HEK293T (cell line): ENCODE results near the gene DGKD.

Experiments
- CTCF ChIA-PET: fragments of 350-600 bp; formaldehyde crosslinking; extraction: SDS; loops from one replicate; lab custom pipeline; 2021; ENCODE audit warnings: antibody characterized with exemption, inconsistent platforms; lab: Yijun Ruan, JAX
- POLR2A ChIA-PET: fragments of 350-600 bp; formaldehyde crosslinking; extraction: SDS; loops from one replicate; lab custom pipeline; 2020; ENCODE audit warnings: antibody characterized with exemption, inconsistent platforms; lab: Yijun Ruan, JAX
- DNase-seq: peaks from one replicate; pipeline ENCODE4 v3.0.0; 2012; ENCODE audit warnings: mixed read lengths; ENCODE audit errors: extremely low spot score
- ARNT ChIP-seq: fragments of 450-650 bp; IDR thresholded peaks from 2 replicates; pipeline ENCODE4 v1.6.1; 2017; ENCODE audit warnings: mild to moderate bottlenecking
- BHLHE40 ChIP-seq: fragments of 450-650 bp; IDR thresholded peaks from 2 replicates; pipeline ENCODE4 v1.6.1; 2016; ENCODE audit warnings: mild to moderate bottlenecking, moderate library complexity, borderline replicate concordance
- CTBP1 ChIP-seq: fragments of 450-650 bp; IDR thresholded peaks from 2 replicates; pipeline ENCODE4 v1.6.1; 2016; ENCODE audit warnings: borderline replicate concordance
- ELF4 ChIP-seq: fragments of 450-650 bp; IDR thresholded peaks from 2 replicates; pipeline ENCODE4 v1.6.1; 2017; ENCODE audit warnings: antibody characterized with exemption
- FOXA1 ChIP-seq: fragments of 450-650 bp; IDR thresholded peaks from 2 replicates; pipeline ENCODE4 v1.6.1; 2016; ENCODE audit warnings: mild to moderate bottlenecking
- FOXK2 ChIP-seq: fragments of 450-650 bp; IDR thresholded peaks from 2 replicates; pipeline ENCODE4 v1.6.1; 2016; ENCODE audit warnings: mild to moderate bottlenecking
- FOXM1 ChIP-seq: fragments of 450-650 bp; IDR thresholded peaks from 2 replicates; pipeline ENCODE4 v1.6.1; 2017; ENCODE audit warnings: mild to moderate bottlenecking, borderline replicate concordance
- HDGF ChIP-seq: fragments of 450-650 bp; IDR thresholded peaks from 2 replicates; pipeline ENCODE4 v1.6.1; 2017; ENCODE audit warnings: antibody characterized with exemption, borderline replicate concordance
- L3MBTL2 ChIP-seq: fragments of 450-650 bp; conservative IDR thresholded peaks from 2 replicates; pipeline ENCODE4 v1.6.1; 2016; ENCODE audit warnings: mild to moderate bottlenecking
- LEF1 ChIP-seq: fragments of 450-650 bp; IDR thresholded peaks from 2 replicates; pipeline ENCODE4 v1.6.1; 2017; ENCODE audit warnings: mild to moderate bottlenecking, borderline replicate concordance
- NFRKB ChIP-seq: fragments of 450-650 bp; IDR thresholded peaks from 2 replicates; pipeline ENCODE4 v1.6.1; 2016; ENCODE audit warnings: mild to moderate bottlenecking, moderate library complexity
- PKNOX1 ChIP-seq: fragments of 450-650 bp; IDR thresholded peaks from 2 replicates; pipeline ENCODE4 v1.6.1; 2016
- SP1 ChIP-seq: fragments of 450-650 bp; IDR thresholded peaks from 2 replicates; pipeline ENCODE4 v1.6.1; 2017
- SUZ12 ChIP-seq: fragments of 450-650 bp; IDR thresholded peaks from 2 replicates; pipeline ENCODE4 v1.6.1; 2016; ENCODE audit warnings: mild to moderate bottlenecking
- TARDBP ChIP-seq: fragments of 450-650 bp; IDR thresholded peaks from 2 replicates; pipeline ENCODE4 v1.6.1; 2016
- ZNF384 ChIP-seq: fragments of 450-650 bp; IDR thresholded peaks from 2 replicates; pipeline ENCODE4 v1.6.1; 2016

The DGKD gene

DNA sequence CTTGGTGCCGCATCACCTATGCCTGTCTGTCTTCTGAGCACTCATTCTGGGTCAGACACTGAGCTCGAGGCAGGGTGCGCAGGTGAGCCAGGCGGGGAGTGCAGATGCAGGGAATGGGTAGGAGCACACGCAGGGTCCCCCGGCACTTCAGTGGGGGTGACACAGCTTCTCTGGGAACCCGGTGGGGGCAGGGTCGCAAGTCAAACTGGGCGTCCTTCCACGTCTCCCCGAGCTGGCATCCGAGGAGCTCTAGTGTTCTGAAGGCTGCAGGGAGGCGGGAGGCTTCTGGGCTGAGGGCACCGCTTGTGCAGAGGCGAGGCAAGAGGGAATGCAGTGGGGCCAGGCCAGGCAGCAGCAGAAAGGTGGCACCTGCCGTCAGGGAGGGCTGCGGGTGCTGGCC, 86.0 kb downstream of the DGKD start:
- CTCF ChIA-PET = no interaction called here
- DNase-seq = no peak
- no peak for TF ChIP-seq L3MBTL2
- no peak for TF ChIP-seq ZNF384
- no peak for TF ChIP-seq CTBP1
- TF ChIP-seq PKNOX1 = no peak
- POLR2A ChIA-PET = no interaction called here

DNA sequence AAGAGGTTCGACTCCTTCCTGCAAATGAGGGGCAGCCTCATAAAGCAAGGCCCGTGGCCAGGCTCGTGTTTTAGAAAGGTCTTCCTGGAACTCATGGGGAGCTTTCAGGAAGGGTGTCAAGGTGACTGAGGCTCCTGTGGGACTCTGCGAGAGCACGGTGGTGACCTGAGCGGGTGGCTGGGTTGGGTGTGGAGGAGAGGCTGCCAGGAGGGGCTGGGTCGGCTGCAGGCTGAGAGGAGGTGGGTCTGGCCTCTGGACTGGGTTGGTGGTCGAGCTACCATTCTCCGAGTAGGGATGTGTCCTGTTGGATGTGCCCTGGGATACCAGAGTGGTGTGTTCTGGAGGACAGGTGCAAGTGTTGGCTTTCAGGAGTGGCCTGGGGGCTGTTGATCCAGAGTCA, 86.4 kb downstream of the DGKD start:
- DNase-seq = no peak
- TF ChIP-seq SUZ12 (no peak), ELF4 (no peak), TARDBP (no peak), NFRKB (no peak), FOXA1 (no peak), CTBP1 (no peak), PKNOX1 (no peak), FOXM1 (no peak)
- POLR2A ChIA-PET = no interaction called here
- CTCF ChIA-PET = no interaction called here

- no peak for DNase-seq
- POLR2A ChIA-PET = no interaction called here
- CTCF ChIA-PET = no interaction called here
- TF ChIP-seq ELF4 (no peak), PKNOX1 (no peak), ZNF384 (no peak), FOXM1 (no peak), SUZ12 (no peak), TARDBP (no peak), NFRKB (no peak), BHLHE40 (no peak), SP1 (no peak), FOXK2 (no peak), L3MBTL2 (no peak), HDGF (no peak), FOXA1 (no peak), CTBP1 (no peak), LEF1 (no peak), ARNT (no peak)
These were observed 87.1 kb downstream of the DGKD start for GRCh38 chr2:233441161-233442027.

- ChIA-PET CTCF (no interaction called here), POLR2A (no interaction called here)
- no peak for DNase-seq
- TF ChIP-seq SUZ12 (no peak), ELF4 (no peak), TARDBP (no peak), PKNOX1 (no peak), FOXA1 (no peak), LEF1 (no peak), FOXK2 (no peak), CTBP1 (no peak), SP1 (no peak), L3MBTL2 (no peak), ZNF384 (no peak), BHLHE40 (no peak), HDGF (no peak), ARNT (no peak), FOXM1 (no peak)
These were observed 87.7 kb downstream of the DGKD start for GRCh38 chr2:233442028-233442310.

- DNase-seq = peak; percentile 74
- ChIA-PET POLR2A (no interaction called here), CTCF (interaction anchor here (0.6 to 1.2 kb wide), 2 partner anchors 9 to 39 kb away, joined by 4 read pairs; no protein-coding TSS in a partner anchor)
- TF ChIP-seq L3MBTL2 (no peak), FOXM1 (no peak), LEF1 (no peak), HDGF (no peak), ELF4 (no peak)
These were observed 89.4 kb downstream of the DGKD start for GRCh38 chr2:233443511-233444183.
